ENCODE results near the gene HAGH.

HAGH gene

DNA sequence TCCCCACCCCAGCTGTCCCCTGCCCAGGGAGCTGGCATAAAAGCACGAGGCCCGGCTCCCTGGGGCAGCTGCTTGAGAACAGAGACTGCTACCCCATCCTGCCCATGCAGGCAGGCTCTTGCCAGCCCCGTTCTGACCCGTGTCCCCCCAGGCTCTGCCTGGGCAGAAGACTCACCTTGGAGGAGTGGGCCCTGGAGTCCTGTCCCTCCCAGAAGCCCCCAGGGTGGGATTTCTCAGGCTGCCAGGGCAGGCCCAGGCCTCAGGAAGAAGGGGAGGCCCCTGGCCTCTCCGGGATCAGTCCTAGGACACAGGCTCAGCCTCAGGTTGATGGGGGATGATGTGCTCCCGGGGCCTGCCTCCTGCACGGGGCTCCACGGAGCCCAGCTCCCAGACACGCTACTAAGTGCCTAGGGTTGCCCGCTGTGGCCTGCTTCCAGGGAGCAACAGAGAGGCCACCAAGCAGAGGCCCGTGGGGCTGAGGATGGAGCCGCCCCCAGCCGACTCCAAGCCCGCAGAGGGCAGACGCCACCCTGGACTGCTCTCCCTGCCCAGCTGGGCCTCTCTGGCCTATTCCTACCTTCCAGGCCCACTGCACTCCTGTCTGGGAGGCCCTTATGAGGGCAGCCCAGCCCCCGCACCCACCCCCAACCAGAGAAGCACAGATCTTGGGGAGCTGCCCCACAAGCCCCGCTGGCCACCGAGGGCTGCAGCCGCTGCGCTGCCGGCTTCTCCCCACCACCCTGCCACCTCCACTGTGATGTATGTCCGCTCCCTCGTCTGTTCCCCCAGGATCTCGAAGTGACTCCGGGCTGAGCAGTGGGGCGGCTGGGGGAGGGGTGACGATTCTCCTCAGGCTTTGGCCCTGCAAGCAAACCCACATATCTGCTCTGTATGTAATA lies 57.0 kb downstream of the HAGH start:
- TF ChIP-seq ZBTB8A (tag by site-specific recombination; IDR thresholded peaks at IDR 0.05) (peak; percentile 56; the same call in 1 of the 2 replicates), ZNF302 (tag by site-specific recombination; IDR thresholded peaks at IDR 0.05; ENCODE audit: low read depth) (no peak), ZNF513 (tag by site-specific recombination; IDR thresholded peaks at IDR 0.05) (0 out of 2 replicates have a peak, but pooled peaks have one; percentile 19), IKZF3 (tag by site-specific recombination; IDR thresholded peaks at IDR 0.05) (peak; percentile 46; the same call in 1 of the 2 replicates), ZNF146 (tag by site-specific recombination; IDR thresholded peaks at IDR 0.05) (no peak), ZNF48 (tag by site-specific recombination; IDR thresholded peaks at IDR 0.05) (no peak), HIC1 (tag by site-specific recombination; IDR thresholded peaks at IDR 0.05) (0 out of 2 replicates have a peak, but pooled peaks have one; percentile 57), ZNF175 (tag by site-specific recombination; IDR thresholded peaks at IDR 0.05) (no peak), GLIS1 (tag by site-specific recombination; IDR thresholded peaks at IDR 0.05) (0 out of 2 replicates have a peak, but pooled peaks have one; percentile 22), ZNF585B (tag by site-specific recombination; IDR thresholded peaks at IDR 0.05) (no peak), ZFP69B (tag by site-specific recombination; IDR thresholded peaks at IDR 0.05) (0 out of 2 replicates have a peak, but pooled peaks have one; percentile 12), GLIS2 (tag by site-specific recombination; IDR thresholded peaks at IDR 0.05) (peak; percentile 67), ZNF76 (tag by site-specific recombination; IDR thresholded peaks at IDR 0.05; ENCODE audit: borderline replicate concordance, low read depth) (0 out of 2 replicates have a peak, but pooled peaks have one; percentile 10), PATZ1 (tag by site-specific recombination; IDR thresholded peaks at IDR 0.05) (peak; percentile 40; the same call in 1 of the 2 replicates), ZNF335 (tag by site-specific recombination; conservative IDR thresholded peaks at IDR 0.05) (peak; percentile 97)
- TF ChIP-seq, protein P1, sequence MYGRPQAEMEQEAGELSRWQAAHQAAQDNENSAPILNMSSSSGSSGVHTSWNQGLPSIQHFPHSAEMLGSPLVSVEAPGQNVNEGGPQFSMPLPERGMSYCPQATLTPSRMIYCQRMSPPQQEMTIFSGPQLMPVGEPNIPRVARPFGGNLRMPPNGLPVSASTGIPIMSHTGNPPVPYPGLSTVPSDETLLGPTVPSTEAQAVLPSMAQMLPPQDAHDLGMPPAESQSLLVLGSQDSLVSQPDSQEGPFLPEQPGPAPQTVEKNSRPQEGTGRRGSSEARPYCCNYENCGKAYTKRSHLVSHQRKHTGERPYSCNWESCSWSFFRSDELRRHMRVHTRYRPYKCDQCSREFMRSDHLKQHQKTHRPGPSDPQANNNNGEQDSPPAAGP (tag by site-specific recombination; IDR thresholded peaks at IDR 0.05), result no peak
- no peaks in the 10 kb centered on the region for H3K9me3 ChIP-seq (ENCODE audit: control insufficient read depth, insufficient read depth, low read depth, low read length)
- H3K4me1 ChIP-seq (ENCODE audit: control insufficient read depth, insufficient read depth, low read length), result peaks cover 9% of the 10 kb centered on the region
- peaks cover 0 to 76% of the 10 kb centered on the region in 2 experiments; a peak in 1 of 3 replicates for H3K36me3 ChIP-seq (ENCODE audit: control insufficient read depth in 2 of 2, insufficient read depth in 1 of 2, low read length in 2 of 2)
- POLR2A ChIA-PET, result interaction anchor here (0.6 to 6.0 kb wide), 8 partner anchors 9 to 218 kb away, joined by 3 to 113 read pairs (median 4); partner anchors contain the start of genes CRAMP1, IFT140, JPT2 and MAPK8IP3
- CTCF ChIA-PET, result no interaction called here
- H3K4me3 ChIP-seq (ENCODE audit: low read depth, low read length), result peak overlapping the region; percentile 95
- peak overlapping the region; percentile 94 for H3K27ac ChIP-seq (ENCODE audit: extremely low read depth, low read depth, low read length)

Data from HEK293 (cell line).